Liver (tissue), 9 donors: ENCODE data around the gene HAAO. TPM values are rescaled to one million over a fixed set of nuclear protein-coding genes. Genes with fewer than 3 reads are reported as not detected.
A peak's percentile ranks its signal among the peaks of the same experiment; 100 is the strongest.

Experiments
- DNase-seq: peaks from one replicate; pipeline ENCODE4 v3.0.0-alpha.2; 2017; ENCODE audit warnings: low spot score
- H3K27ac ChIP-seq, 2 donors: one replicate each; pipeline ENCODE4 v1.7.0; 2013; ENCODE audit warnings: inconsistent platforms in 2 of 2, low read length in 2 of 2, control low read depth in 1 of 2, low read depth in 1 of 2, mild to moderate bottlenecking in 1 of 2
- H3K27me3 ChIP-seq, 4 donors: one replicate each; pipeline versions ENCODE4 v1.6.1 to v1.7.0; 2013; ENCODE audit warnings: low read length in 3 of 4, inconsistent platforms in 1 of 4, mild to moderate bottlenecking in 1 of 4, moderate library complexity in 1 of 4; ENCODE audit not compliant: control insufficient read depth in 4 of 4, insufficient read depth in 4 of 4
- H3K36me3 ChIP-seq, 4 donors: one replicate each; pipeline versions ENCODE4 v1.6.1 to v1.7.0; 2013; ENCODE audit warnings: low read length in 3 of 4, mild to moderate bottlenecking in 3 of 4, low read depth in 1 of 4, moderate library complexity in 1 of 4; ENCODE audit not compliant: control insufficient read depth in 4 of 4, insufficient read depth in 3 of 4
- H3K4me1 ChIP-seq, 4 donors: one replicate each; pipeline versions ENCODE4 v1.6.1 to v1.7.0; 2013; ENCODE audit warnings: low read length in 3 of 4, mild to moderate bottlenecking in 3 of 4, moderate library complexity in 1 of 4; ENCODE audit not compliant: control insufficient read depth in 4 of 4, insufficient read depth in 4 of 4
- H3K4me3 ChIP-seq, 3 donors: one replicate each; pipeline versions ENCODE4 v1.6.1 to v1.7.0; 2013; ENCODE audit warnings: low read length in 3 of 3, control low read depth in 1 of 3, low read depth in 1 of 3, mild to moderate bottlenecking in 1 of 3
- H3K9ac ChIP-seq, 2 donors: one replicate each; pipeline ENCODE4 v1.7.0; 2013; ENCODE audit warnings: low read length in 2 of 2, mild to moderate bottlenecking in 2 of 2, moderate library complexity in 2 of 2, control low read depth in 1 of 2, low read depth in 1 of 2
- H3K9me3 ChIP-seq, 4 donors: one replicate each; pipeline versions ENCODE4 v1.6.1 to v1.7.0; 2013; ENCODE audit warnings: low read length in 3 of 4; ENCODE audit not compliant: control insufficient read depth in 4 of 4
- ATF3 ChIP-seq: IDR thresholded peaks from 2 replicates; pipeline ENCODE4 v1.6.1; 2016; ENCODE audit warnings: antibody characterized with exemption
- HNF4A ChIP-seq, 2 donors: conservative IDR thresholded peaks; 2 replicates each; pipeline ENCODE4 v1.6.1; 2016; ENCODE audit warnings: antibody characterized with exemption in 2 of 2, mild to moderate bottlenecking in 2 of 2
- JUND ChIP-seq, 2 donors: IDR thresholded peaks; 2 replicates each; pipeline ENCODE4 v1.6.1; 2016; ENCODE audit warnings: antibody characterized with exemption in 2 of 2
- MAX ChIP-seq: IDR thresholded peaks from 2 replicates; pipeline ENCODE4 v1.6.1; 2016; ENCODE audit warnings: antibody characterized with exemption
- NR2F2 ChIP-seq: IDR thresholded peaks from 2 replicates; pipeline ENCODE4 v1.6.1; 2016; ENCODE audit warnings: antibody characterized with exemption
- RAD21 ChIP-seq, 2 donors: IDR thresholded peaks; 2 replicates each; pipeline ENCODE4 v1.6.1; 2016; ENCODE audit warnings: antibody characterized with exemption in 2 of 2, mild to moderate bottlenecking in 2 of 2
- REST ChIP-seq: IDR thresholded peaks from 2 replicates; pipeline ENCODE4 v1.6.1; 2016; ENCODE audit warnings: antibody characterized with exemption, mild to moderate bottlenecking
- WGBS: extraction: QIAGEN DNeasy Blood & Tissue Kit; methylation state at CpG from one replicate; pipeline ENCODE4 v1.1.7; 2013; 5-methylcytosine and 5-hydroxymethylcytosine counted together
- polyA plus RNA-seq, 2 donors: library from polyadenylated mRNA; stranded (reverse) in 1 of 2; unstranded in 1 of 2; fragments of 200-250 nt in 1 of 2; fragments of >200 nt in 1 of 2; fragmentation: Nextera tagmentation in 1 of 2; extraction: Ambion mirVana in 1 of 2; gene quantifications; one replicate each; pipeline versions ENCODE4 v1.2.1 to v1.2.3, GENCODE V29; 2013 to 2015
- total RNA-seq, 2 donors: library from RNA; depleted of rRNA; stranded (reverse); fragments of >200 nt; gene quantifications; one replicate each; pipeline ENCODE4 v1.2.3, GENCODE V29; 2014
- donor health status: healthy.
- donor health status: healthy.
- donor health status: healthy.
- donor health status: healthy.
- donor health status: healthy.

The HAAO gene
- total and polyA plus RNA-seq, 4 donors, result 17.4 to 140 (median 130) TPM

- TF ChIP-seq NR2F2 (peak; percentile 50), ATF3 (no peak)
- H3K27me3 ChIP-seq, result no peaks in the 10 kb centered on the region
- no peak overlapping the region for H3K9ac ChIP-seq
- H3K36me3 ChIP-seq, result no peaks in the 10 kb centered on the region
- no peak overlapping the region for H3K27ac ChIP-seq
- no peak overlapping the region for H3K4me3 ChIP-seq
- no peaks in the 10 kb centered on the region for H3K9me3 ChIP-seq
- WGBS, result 81% methylated on average over 4 of the region's 4 CpGs
- no peak for DNase-seq
- no peaks in the 10 kb centered on the region for H3K4me1 ChIP-seq
These were observed 47.6 kb upstream of the HAAO start for GRCh38 chr2:42839809-42840501.

GRCh38 chr2:42838133-42838532, 45.8 kb upstream of the HAAO start:
- no peak for DNase-seq
- WGBS, result 98% methylated on average over 5 of the region's 5 CpGs
- TF ChIP-seq HNF4A (conservative IDR thresholded peaks at IDR 0.05), result no peak
- no peak for TF ChIP-seq REST
- no peak for TF ChIP-seq RAD21 (IDR thresholded peaks at IDR 0.05)

GRCh38 chr2:42835577-42836371, 43.4 kb upstream of the HAAO start:
- H3K27ac ChIP-seq, result no peak overlapping the region
- no peaks in the 10 kb centered on the region for H3K4me1 ChIP-seq
- H3K9me3 ChIP-seq, result no peaks in the 10 kb centered on the region
- no peak overlapping the region for H3K9ac ChIP-seq
- no peak overlapping the region for H3K4me3 ChIP-seq
- no peaks in the 10 kb centered on the region for H3K36me3 ChIP-seq
- DNase-seq, result no peak
- H3K27me3 ChIP-seq, result no peaks in the 10 kb centered on the region
- peak in 1 of 2 donors; percentile 11 for TF ChIP-seq JUND (IDR thresholded peaks at IDR 0.05)
- no peak for TF ChIP-seq MAX
- WGBS, result 85% methylated on average over 5 of the region's 5 CpGs

More at GRCh38 chr2:42838133-42838532, 45.8 kb upstream of the HAAO start:
- H3K4me3 ChIP-seq, result no peak overlapping the region
- no peak overlapping the region for H3K9ac ChIP-seq
- no peaks in the 10 kb centered on the region for H3K36me3 ChIP-seq
- H3K4me1 ChIP-seq, result no peaks in the 10 kb centered on the region
- H3K9me3 ChIP-seq, result no peaks in the 10 kb centered on the region
- H3K27me3 ChIP-seq, result no peaks in the 10 kb centered on the region
- H3K27ac ChIP-seq, result no peak overlapping the region
